ENCODE measurements around the gene HPSE2. TPM values are rescaled to one million over a fixed set of nuclear protein-coding genes. Genes with fewer than 3 reads are reported as not detected.

The HPSE2 gene
- total and polyA plus RNA-seq, 2 of the 8 experiments (the other 6 are each of a cell fraction or from before 2014, with no cell fraction given), result 0.41 to 0.58 TPM

GRCh38 chr10:98430427-98430826 is 805.2 kb downstream of the HPSE2 start:
- no peak overlapping the region for H4K91ac ChIP-seq (replicated peaks; ENCODE audit: insufficient read length, low read length)
- no peaks in the 10 kb centered on the region for H3K4me1 ChIP-seq (replicated peaks in 1 of 4; ENCODE audit: control insufficient read depth in 3 of 4, insufficient read depth in 4 of 4, low read length in 3 of 4)
- H2AK5ac ChIP-seq (ENCODE audit: low read depth, low read length), result no peak overlapping the region
- no peak for DNase-seq (ENCODE audit: low read depth in 1 of 2, low spot score in 2 of 2)
- ChIA-PET CTCF (ENCODE audit: partially characterized antibody) (interaction anchor here (1.9 kb wide), 1 partner anchor 37 kb away, joined by 4 read pairs; no protein-coding TSS in a partner anchor), POLR2A (ENCODE audit: partially characterized antibody) (interaction anchor here (0.9 kb wide), 1 partner anchor 16 kb away, joined by 4 read pairs; no protein-coding TSS in a partner anchor)
- no peak overlapping the region for H2AFZ ChIP-seq (ENCODE audit: low read length)
- no peak overlapping the region for H2BK15ac ChIP-seq (ENCODE audit: low read length)
- no peak for FAIRE-seq
- H3K79me1 ChIP-seq (ENCODE audit: low read depth, low read length), result no peaks in the 10 kb centered on the region; the same call in 1 of the 2 replicates
- 93% methylated on average over 8 of the region's 8 CpGs; no CpG with 5 or more reads in 1 of the 2 experiments for WGBS, 2 experiments (ENCODE audit: extremely low coverage in 1 of 2, insufficient coverage in 1 of 2, insufficient read length in 1 of 2, insufficient replicate concordance in 2 of 2, low coverage in 1 of 2, low lambda C conversion rate in 2 of 2, missing lambda C conversion rate in 1 of 2)
- H4K8ac ChIP-seq (ENCODE audit: extremely low read depth, insufficient read depth, low read length), result no peak overlapping the region
- no peak overlapping the region for H3K18ac ChIP-seq (ENCODE audit: extremely low read depth, low read length)
- H2BK5ac ChIP-seq (ENCODE audit: low read depth, low read length), result no peak overlapping the region; the same call in 1 of the 2 replicates
- no peak overlapping the region for H3K4ac ChIP-seq (replicated peaks; ENCODE audit: insufficient read length, low read depth, low read length)
- H3K9ac ChIP-seq (replicated peaks in 1 of 4; ENCODE audit: extremely low read depth in 1 of 4, low read depth in 3 of 4, low read length in 3 of 4), result no peak overlapping the region
- no peak for TF ChIP-seq NANOG (IDR thresholded peaks at IDR 0.05; ENCODE audit: insufficient read depth, low read depth, low read length, poor library complexity, severe bottlenecking)
- TF ChIP-seq, protein P1, sequence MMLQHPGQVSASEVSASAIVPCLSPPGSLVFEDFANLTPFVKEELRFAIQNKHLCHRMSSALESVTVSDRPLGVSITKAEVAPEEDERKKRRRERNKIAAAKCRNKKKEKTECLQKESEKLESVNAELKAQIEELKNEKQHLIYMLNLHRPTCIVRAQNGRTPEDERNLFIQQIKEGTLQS (IDR thresholded peaks at IDR 0.05; ENCODE audit: insufficient read depth, low read depth, low read length), result no peak
- no peak for TF ChIP-seq KDM5A (IDR thresholded peaks at IDR 0.05; ENCODE audit: low read length)
- no peak for TF ChIP-seq SAP30 (IDR thresholded peaks at IDR 0.05; ENCODE audit: insufficient read depth, insufficient replicate concordance, low read length)
- no peak for TF ChIP-seq SP2 (IDR thresholded peaks at IDR 0.05; ENCODE audit: low read length)
- TF ChIP-seq CTBP2 (IDR thresholded peaks at IDR 0.05; ENCODE audit: borderline replicate concordance, insufficient read depth, insufficient read length, low read length), result no peak
- H3K27ac ChIP-seq (ENCODE audit: low read depth, low read length), result no peak overlapping the region
- no peaks in the 10 kb centered on the region for H3K79me2 ChIP-seq (ENCODE audit: control insufficient read depth in 1 of 2, insufficient read depth in 2 of 2, low read length in 2 of 2)
- no peaks in the 10 kb centered on the region for H4K20me1 ChIP-seq (replicated peaks in 1 of 2; ENCODE audit: control insufficient read depth in 1 of 2, insufficient read depth in 2 of 2, low read length in 2 of 2)
- no peaks in the 10 kb centered on the region for H3K27me3 ChIP-seq (replicated peaks in 1 of 4; ENCODE audit: control insufficient read depth in 3 of 4, extremely low read depth in 1 of 4, insufficient read depth in 3 of 4, low read length in 3 of 4)
- H3K36me3 ChIP-seq (ENCODE audit: control insufficient read depth in 2 of 4, insufficient read depth in 4 of 4, low read length in 3 of 4), result peaks cover 2 to 52% (median 35%) of the 10 kb centered on the region in 4 experiments; a peak in 6 of 8 replicates
- H2BK20ac ChIP-seq (ENCODE audit: low read length), result no peak overlapping the region
- H2BK120ac ChIP-seq (replicated peaks; ENCODE audit: low read depth, low read length), result no peak overlapping the region
- H3K14ac ChIP-seq (ENCODE audit: insufficient read length), result no peak overlapping the region
- peaks cover 3 to 8% of the 10 kb centered on the region in 2 experiments; a peak in 3 of 4 replicates for H3K9me3 ChIP-seq (ENCODE audit: insufficient read depth in 2 of 2, low read depth in 1 of 2, low read length in 1 of 2)
- no peak overlapping the region for H4K5ac ChIP-seq (ENCODE audit: insufficient read length, low read depth, low read length)
- H3K23ac ChIP-seq (ENCODE audit: insufficient read length), result no peak overlapping the region
- H3K56ac ChIP-seq (replicated peaks; ENCODE audit: insufficient read length, low read depth, low read length), result no peak overlapping the region
- H2BK12ac ChIP-seq (ENCODE audit: low read depth, low read length), result no peak overlapping the region
- H3K4me2 ChIP-seq (ENCODE audit: insufficient read depth in 1 of 2, low read depth in 2 of 2, low read length in 2 of 2), result no peak overlapping the region
- no peak overlapping the region for H3K4me3 ChIP-seq (ENCODE audit: extremely low read depth in 1 of 4, insufficient read depth in 2 of 4, low read depth in 3 of 4, low read length in 4 of 4)
- no peaks in the 10 kb centered on the region for H3K23me2 ChIP-seq (ENCODE audit: low read depth, low read length)

Measured in H1 (cell line).